CD4-positive, alpha-beta T cell treated with Interleukin-4 for 1 hour (primary cell): ENCODE results near the gene SPPL2C.

ENCODE experiments used
- DNase-seq, 2 donors: peaks; one replicate each; pipeline ENCODE4 v3.0.0-alpha.2; 2020 to 2022

The SPPL2C gene

DNA sequence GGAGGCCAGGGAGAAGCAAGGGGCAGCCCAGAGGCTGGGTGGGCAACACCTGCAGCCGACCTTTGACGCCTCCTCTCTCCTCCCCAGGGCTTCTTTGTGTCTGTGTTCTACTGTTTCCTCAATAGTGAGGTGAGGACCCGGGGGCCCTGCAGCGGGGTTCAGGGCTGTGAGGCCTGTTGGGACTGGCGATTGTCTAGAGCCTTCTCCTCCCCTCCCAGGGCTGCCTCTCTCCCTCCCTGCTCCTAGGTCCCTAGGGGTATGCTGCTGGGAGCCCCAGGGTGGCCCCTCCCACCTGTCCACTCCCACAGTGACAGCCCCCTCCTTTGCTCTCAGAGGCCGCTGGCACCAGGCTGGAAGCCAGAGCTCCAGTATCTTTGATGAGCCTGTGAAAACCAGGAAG lies 10.8 kb upstream of the SPPL2C start:
- no peak for DNase-seq

- DNase-seq = no peak
These were observed 9.9 kb upstream of the SPPL2C start for GRCh38 chr17:45834471-45835396.

DNA sequence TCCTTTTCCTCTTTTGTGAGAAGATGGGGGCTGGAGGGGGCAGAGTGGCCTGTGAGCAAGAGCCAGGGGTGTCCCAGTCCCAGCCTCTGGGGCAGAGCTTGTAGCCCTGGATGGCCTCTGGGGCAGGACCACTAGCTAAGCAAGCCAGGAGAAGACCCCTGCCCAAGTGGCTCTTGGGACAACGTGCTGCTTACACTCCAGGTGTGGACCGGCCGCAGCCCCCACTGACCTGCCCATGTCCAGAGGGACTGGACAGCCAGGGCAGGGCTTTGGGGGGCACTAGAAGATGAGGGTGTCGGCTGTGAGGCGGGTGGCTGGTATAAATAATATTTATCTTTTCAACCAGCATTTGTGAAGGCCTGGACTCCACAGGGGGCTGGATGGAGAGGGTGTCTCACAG lies 9.2 kb upstream of the SPPL2C start:
- DNase-seq = no peak

DNA sequence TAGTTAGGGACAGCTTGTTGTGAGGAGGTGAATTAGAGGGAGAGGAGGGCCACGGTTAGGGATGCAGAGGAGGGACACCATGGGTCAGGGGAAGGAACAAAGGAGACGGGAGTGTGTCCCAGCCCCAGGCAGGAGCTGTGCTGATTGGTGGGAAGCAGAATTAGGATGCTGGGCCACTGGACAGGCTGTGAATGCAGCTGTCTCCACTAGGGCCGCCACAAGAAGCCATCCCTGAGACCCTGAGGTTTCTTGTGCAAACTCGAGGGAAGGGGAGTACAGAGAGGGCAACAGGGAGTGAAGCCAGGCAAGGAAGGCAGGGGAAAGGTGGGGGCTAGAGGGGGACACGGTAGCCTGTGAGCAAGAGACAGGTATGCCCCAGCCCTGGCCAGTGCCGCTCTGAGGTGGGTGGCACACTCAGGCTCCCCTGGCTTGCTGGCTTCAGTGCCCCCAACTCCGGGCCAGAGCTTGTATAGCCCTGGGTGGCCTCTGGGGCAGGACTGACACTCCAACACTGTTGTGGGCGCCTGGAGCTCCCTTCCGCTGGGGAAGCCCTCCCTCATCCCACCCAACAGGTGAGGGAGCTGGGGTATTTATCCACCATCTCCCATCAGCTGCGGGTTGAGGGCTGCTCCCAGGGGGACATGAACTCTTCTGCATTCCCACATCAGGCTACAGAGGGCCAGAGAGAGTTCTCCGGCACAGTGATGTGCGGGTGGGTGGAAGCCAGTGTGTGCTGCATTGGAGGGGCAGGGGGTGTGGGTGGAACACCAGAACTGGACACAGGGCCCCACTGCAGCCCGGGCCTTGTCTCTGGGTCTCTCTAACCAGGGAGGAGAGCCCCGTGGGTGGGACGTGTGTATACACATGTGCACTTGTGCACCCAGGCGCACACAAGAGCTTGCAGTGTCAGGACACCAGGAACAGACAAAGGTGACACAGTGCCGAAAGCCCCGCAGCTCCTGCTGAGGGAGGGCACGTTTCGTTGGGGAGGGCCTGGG lies 8.3 kb upstream of the SPPL2C start:
- DNase-seq = no peak

DNA sequence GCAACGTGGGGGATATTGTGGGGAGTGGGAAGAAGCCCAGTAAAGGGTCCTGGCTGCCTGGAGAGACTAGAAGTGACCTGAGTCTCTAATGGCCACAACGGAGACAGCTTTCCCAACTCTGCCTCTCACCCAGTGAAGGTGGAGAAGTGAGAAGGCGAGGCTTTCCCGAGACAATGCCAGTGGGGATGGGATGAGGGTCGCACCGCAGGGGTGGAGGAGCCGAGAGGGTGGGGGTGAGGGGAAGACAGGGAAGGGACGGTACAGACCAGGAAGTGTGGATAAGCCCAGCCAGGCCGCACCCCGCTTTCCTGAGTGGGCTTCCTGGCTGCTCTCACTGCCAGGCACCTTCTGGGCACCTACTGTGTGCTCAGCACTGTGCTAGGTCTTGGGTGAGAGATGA lies 7.5 kb upstream of the SPPL2C start:
- no peak for DNase-seq

DNA sequence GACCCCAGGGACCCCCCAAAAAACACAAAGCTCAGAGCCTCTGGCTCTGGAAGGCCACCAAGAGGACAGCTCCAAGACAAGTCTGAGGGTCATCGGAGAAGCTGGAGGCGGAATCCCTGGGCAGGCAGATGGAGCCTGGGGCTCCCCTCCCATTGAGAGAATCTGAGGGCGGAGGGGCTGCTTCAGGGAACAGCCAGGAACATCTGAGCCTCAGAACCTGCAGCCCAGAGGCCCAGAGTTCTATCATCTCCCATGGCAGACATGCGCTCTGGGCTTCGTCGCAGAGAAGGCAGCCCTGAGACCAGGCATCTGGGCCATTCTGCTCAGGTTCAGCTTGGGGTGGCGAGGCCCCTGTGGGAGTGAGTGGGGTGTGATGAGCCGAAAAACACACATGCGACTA lies 7.1 kb upstream of the SPPL2C start:
- no peak for DNase-seq

DNA sequence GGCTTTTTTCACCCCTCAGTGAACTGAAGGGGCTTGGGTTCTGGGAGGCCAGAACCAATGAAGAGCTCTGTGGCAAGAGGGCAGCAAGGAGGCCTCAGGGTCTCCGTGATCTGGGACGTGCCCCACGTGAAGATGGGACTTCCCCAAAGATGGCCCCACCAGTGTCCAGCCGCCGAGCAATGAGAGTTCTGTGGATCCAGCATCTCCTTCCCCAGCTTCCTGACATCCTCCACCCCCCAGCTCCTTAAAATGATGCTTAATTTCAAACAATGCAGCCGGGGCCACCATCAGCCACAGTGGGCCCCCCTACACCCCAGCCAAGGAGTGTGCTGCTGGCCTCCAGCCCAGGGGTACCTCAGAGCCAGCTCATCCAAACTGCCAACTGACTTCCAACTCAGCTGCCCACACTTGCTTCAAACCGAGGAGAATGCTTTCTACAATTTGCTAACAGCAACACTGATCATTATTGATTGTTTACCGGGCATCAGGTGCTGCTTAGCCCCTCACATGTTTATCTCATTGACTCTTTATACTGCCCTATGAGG lies 5.9 kb upstream of the SPPL2C start:
- DNase-seq = no peak

DNA sequence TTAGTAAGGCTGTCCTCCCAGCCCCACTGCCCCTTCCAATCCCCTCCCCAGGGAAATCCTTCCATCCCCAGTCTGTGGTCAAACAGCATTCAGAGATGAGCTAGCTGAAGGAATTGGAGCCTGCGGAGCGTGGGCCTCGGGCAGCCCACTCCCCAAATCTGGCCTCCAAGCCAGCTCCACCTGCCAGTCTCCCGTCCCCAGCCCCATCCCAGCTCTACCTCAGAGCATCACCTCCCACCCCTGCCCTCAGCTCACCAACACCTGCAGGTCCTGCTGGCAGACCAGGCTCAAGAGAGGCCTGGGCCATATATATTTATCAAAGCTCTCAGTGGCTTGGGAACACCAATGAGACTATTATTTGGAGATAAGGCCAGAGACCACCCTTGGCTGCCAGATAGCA lies 5.2 kb upstream of the SPPL2C start:
- no peak for DNase-seq

DNA sequence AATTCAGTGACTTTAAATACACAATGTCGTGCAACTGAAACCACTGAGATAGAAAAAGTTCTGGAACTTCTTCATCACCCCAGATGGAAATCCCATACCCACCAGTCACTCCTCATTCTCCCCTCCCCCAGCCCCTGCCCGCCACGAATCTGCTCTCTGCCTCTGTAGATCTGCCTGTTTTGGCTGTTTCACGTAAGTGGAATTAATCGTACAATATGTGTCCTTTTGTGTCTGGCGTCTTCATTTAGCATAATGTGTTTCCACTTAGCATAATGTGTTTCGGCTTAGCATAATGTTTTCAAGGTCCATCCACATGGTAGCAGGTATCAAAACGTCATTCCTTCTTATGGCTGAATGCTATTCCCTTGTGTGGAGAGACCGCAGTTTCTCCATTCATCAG lies 3.5 kb upstream of the SPPL2C start:
- DNase-seq = no peak

DNA sequence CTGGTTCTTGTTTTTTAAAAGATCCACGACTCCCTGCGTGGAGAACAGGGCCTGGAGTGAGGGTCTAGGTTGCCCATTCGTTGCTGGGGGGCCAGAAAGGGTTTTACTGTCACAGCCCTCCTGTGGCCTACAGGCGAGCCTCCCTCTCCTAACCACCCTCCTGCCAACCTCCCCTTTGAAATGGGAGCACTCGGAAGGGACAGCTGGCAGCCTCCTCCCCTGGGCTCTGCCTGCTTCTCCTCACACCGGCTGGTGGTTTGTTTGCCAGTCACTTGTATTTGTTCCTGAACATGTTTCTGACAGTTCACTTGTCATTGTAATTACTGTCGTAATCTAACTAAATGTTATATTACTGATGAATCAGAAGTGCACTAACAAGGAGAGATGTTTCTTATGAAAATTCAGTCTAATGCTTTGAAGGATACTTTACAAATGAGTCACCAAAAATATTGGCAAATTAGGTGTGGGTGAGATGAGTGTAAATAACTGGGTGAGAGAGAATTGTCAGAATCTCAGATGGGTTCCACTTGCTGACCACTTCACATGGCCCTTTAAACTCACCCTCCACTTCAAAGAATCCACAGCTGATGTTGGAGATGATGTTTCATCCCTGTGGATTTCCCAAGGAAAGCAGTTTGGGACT lies 2.7 kb upstream of the SPPL2C start:
- DNase-seq = no peak

GRCh38 chr17:45843722-45844121 lies 959 bp upstream of the SPPL2C start:
- DNase-seq = no peak

GRCh38 chr17:45845376-45846185 lies 900 bp downstream of the SPPL2C start:
- no peak for DNase-seq

GRCh38 chr17:45846223-45846622 lies 1.5 kb downstream of the SPPL2C start:
- no peak for DNase-seq

DNA sequence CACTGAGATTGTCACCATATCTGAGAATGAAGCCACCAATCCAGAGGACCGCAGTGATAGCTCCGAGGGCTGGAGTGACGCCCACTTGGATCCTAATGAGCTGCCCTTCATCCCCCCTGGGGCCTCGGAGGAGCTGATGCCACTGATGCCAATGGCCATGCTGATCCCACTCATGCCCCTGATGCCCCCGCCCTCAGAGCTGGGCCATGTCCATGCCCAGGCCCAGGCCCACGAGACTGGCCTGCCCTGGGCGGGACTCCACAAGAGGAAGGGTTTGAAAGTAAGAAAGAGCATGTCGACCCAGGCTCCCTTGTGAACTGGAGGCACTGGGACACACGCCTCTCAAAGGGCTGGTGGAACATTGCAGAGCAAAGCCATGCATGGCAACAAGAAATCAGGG lies 2.0 kb downstream of the SPPL2C start:
- DNase-seq = no peak

GRCh38 chr17:45847101-45847500 lies 2.4 kb downstream of the SPPL2C start:
- DNase-seq = no peak

DNA sequence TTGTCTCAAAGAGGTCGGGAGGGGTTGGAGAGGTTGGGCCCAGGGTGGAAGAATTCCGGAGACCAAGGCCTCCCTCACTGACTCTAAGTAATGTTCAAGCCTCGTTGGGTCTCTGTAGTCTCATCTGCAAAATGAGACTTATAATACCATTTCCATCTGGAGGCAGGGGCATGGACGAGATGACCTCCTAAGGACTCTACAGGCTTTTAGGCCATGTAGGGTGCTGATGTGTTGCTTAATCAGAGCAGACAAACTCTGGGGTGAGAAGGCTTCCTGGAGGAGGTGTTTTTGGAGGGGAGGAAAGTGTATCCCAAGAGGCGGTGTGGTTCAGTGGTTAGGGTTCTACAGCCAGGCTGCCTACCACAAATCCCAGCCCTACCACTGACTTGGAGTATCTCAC lies 3.1 kb downstream of the SPPL2C start:
- DNase-seq = no peak

DNA sequence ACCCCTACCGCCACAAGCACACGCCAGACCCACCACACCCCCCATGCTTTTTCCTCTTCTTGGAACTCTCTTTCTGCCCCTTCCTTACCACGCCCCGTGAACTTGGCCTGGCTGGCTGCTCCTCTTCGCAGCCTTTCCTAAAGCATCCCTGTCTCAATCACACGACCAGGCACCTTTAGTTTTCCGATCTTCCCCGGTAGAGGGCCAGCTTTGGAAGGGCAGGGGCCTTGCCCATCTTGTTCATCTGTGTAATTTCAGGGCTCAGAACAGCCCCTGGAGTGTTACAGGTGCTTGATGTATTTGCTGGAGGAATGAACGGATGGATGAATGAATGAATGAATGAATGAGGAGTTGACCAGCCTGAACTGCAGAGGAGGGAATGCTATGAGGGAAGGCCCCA lies 3.7 kb downstream of the SPPL2C start:
- DNase-seq = no peak

DNA sequence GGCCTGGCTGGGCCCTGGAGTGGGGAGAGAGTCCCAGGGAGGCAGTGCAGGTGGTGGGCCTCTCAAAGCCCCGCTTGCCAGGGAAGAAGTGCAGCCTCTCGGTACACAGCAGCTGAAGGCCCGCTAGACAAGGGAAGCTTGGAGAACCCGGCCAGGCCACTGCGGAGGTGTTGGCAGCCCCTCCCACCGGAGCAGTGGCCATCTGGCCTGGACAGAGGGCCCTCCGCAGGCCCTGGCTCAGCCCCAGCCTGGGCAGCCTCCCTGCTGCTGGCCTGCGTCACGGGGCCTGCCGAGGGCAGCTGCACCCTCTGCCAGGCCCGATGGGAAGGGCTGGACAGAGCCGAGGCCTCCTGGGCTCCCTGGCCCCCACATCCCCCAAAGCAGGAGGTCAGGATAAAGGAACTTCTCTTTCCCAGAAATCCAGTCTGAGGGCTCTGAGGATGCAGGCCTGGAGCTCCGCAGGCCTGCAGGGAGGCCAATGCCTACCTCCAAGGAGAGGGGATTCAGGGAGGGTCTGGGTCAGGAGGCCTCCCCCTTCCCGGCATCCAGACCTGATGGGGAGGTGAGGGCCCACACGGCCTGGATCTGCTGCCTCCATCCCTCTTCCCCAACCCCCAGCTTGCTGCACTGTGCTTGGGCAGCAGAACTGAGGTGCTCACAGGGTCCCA lies 4.3 kb downstream of the SPPL2C start:
- no peak for DNase-seq

DNA sequence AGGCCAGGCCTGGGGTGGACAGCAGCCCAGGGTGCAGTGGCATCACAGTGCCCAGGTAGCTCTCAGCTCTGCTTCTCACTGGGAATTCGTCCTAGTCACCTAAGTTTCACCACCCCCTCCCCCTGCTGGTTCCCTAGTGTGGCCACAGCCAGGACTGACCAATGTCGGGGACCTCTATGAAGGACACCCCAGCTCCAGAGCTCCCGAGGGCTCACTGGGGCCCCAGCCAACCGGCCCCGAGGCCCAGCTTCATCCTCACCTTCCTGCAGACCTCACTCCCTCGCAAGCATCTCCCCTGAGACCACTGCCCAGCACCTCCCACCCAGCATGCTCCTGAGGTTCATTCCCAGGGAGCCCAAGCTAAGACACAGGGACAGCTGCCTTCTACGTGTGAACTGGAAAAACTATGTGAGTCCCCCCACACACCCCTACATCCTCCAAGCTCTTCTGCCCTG lies 4.9 kb downstream of the SPPL2C start:
- DNase-seq = no peak

- no peak for DNase-seq
These were observed 5.3 kb downstream of the SPPL2C start for GRCh38 chr17:45850011-45850410.

- DNase-seq = no peak
These were observed 5.8 kb downstream of the SPPL2C start for GRCh38 chr17:45850468-45850867.
